Vagina (tissue), 2 donors: ENCODE results near the gene TMPRSS7.

Experiments
- CTCF ChIP-seq, 3 experiments: fragments of 450-650 bp in 2 of 3; fragments of 200-600 bp in 1 of 3; sonication (generic) in 1 of 3; IDR thresholded peaks; one replicate each; pipeline ENCODE4 v1.5.1; 2017 to 2019; ENCODE audit warnings: antibody characterized with exemption in 3 of 3, mild to moderate bottlenecking in 2 of 3, moderate library complexity in 2 of 3
- POLR2A ChIP-seq, 2 donors: fragments of 450-650 bp; IDR thresholded peaks; one replicate each; pipeline ENCODE4 v1.6.1; 2017; ENCODE audit warnings: antibody characterized with exemption in 2 of 2, mild to moderate bottlenecking in 2 of 2, moderate library complexity in 2 of 2
- POLR2AphosphoS5 ChIP-seq, 2 donors: sonication (generic); formaldehyde crosslinking; IDR thresholded peaks; one replicate each; pipeline ENCODE4 v1.9.0; 2017; ENCODE audit warnings: antibody characterized with exemption in 2 of 2, mild to moderate bottlenecking in 2 of 2, low read depth in 1 of 2; ENCODE audit not compliant: insufficient read depth in 1 of 2

- TF ChIP-seq CTCF (IDR thresholded peaks at IDR 0.05) (no peak), POLR2AphosphoS5 (IDR thresholded peaks at IDR 0.05; ENCODE audit: insufficient read depth in 1 of 2, low read depth in 1 of 2) (no peak), POLR2A (IDR thresholded peaks at IDR 0.05) (no peak)
Observed at GRCh38 chr3:112119962-112120836, 85.7 kb downstream of the TMPRSS7 start.
